Thymus (tissue), 11 donors: Measurements from ENCODE around the gene COX10. TPM values are rescaled to one million over a fixed set of nuclear protein-coding genes. Genes with fewer than 3 reads are reported as not detected.
"Not testable (repeated sequence)": the region's sequence is repeated elsewhere in the genome, so short reads cannot be mapped to it uniquely, and the experiment has no call there.

ENCODE experiments used
- DNase-seq, 9 donors: peaks; one replicate each; pipeline ENCODE4 v3.0.0-alpha.2; 2013; ENCODE audit warnings: low spot score in 9 of 9, low read depth in 6 of 9, missing footprints in 1 of 9
- H3K27ac ChIP-seq, 2 donors: one replicate each; pipeline ENCODE4 v1.5.1; 2013; ENCODE audit warnings: control low read depth in 1 of 2, low read depth in 1 of 2, low read length in 1 of 2, mild to moderate bottlenecking in 1 of 2, moderate library complexity in 1 of 2
- H3K27me3 ChIP-seq, 2 donors: one replicate each; pipeline ENCODE4 v1.5.1; 2013; ENCODE audit warnings: low read length in 1 of 2; ENCODE audit not compliant: control insufficient read depth in 2 of 2, insufficient read depth in 1 of 2
- H3K36me3 ChIP-seq, 2 donors: one replicate each; pipeline ENCODE4 v1.5.1; 2013; ENCODE audit warnings: low read length in 1 of 2, mild to moderate bottlenecking in 1 of 2, moderate library complexity in 1 of 2; ENCODE audit not compliant: control insufficient read depth in 2 of 2, insufficient read depth in 2 of 2
- H3K4me1 ChIP-seq, 2 donors: one replicate each; pipeline ENCODE4 v1.5.1; 2013; ENCODE audit warnings: low read length in 2 of 2; ENCODE audit not compliant: control insufficient read depth in 2 of 2, insufficient read depth in 2 of 2
- H3K4me3 ChIP-seq, 2 donors: one replicate each; pipeline ENCODE4 v1.5.1; 2013; ENCODE audit warnings: low read length in 2 of 2, control low read depth in 1 of 2, mild to moderate bottlenecking in 1 of 2
- H3K9me3 ChIP-seq, 2 donors: one replicate each; pipeline ENCODE4 v1.5.1; 2013; ENCODE audit warnings: low read length in 1 of 2, mild to moderate bottlenecking in 1 of 2; ENCODE audit not compliant: control insufficient read depth in 2 of 2, insufficient read depth in 1 of 2
- WGBS: extraction: QIAGEN DNeasy Blood & Tissue Kit; methylation state at CpG from one replicate; pipeline ENCODE4 v1.1.7; 2013; 5-methylcytosine and 5-hydroxymethylcytosine counted together
- polyA plus RNA-seq: library from polyadenylated mRNA; stranded (reverse); fragments of 200-250 nt; gene quantifications from one replicate; pipeline ENCODE4 v1.2.3, GENCODE V29; 2013
- total RNA-seq: library from RNA; stranded (reverse); fragments of 120-200 nt; gene quantifications from one replicate; pipeline ENCODE4 v1.2.4, GENCODE V29; 2013
- donor health status: healthy.

The COX10 gene
- total and polyA plus RNA-seq, 2 donors: 6.2 to 10.0 TPM

GRCh38 chr17:14225254-14225980 is 156.1 kb downstream of the COX10 start:
- Histone ChIP-seq H3K4me3 (no peak overlapping the region), H3K4me1 (no peaks in the 10 kb centered on the region), H3K27ac (no peak overlapping the region), H3K9me3 (no peaks in the 10 kb centered on the region), H3K36me3 (no peaks in the 10 kb centered on the region), H3K27me3 (no peaks in the 10 kb centered on the region)
- DNase-seq: no peak
- 81% methylated on average over 10 of the region's 10 CpGs for WGBS

- H3K9me3 ChIP-seq: no peaks in the 10 kb centered on the region
- no peak overlapping the region for H3K27ac ChIP-seq
- no peak for DNase-seq
- H3K4me3 ChIP-seq: no peak overlapping the region
- no peaks in the 10 kb centered on the region for H3K36me3 ChIP-seq
- no peaks in the 10 kb centered on the region for H3K27me3 ChIP-seq
- H3K4me1 ChIP-seq: no peaks in the 10 kb centered on the region
- whole genome bisulfite sequencing: 97% methylated on average over 7 of the region's 7 CpGs
These were observed 157.7 kb downstream of the COX10 start for GRCh38 chr17:14227052-14227451.

- Histone ChIP-seq H3K9me3 (no peaks in the 10 kb centered on the region), H3K4me1 (no peaks in the 10 kb centered on the region), H3K4me3 (no peak overlapping the region), H3K27ac (no peak overlapping the region), H3K27me3 (no peaks in the 10 kb centered on the region), H3K36me3 (no peaks in the 10 kb centered on the region)
- DNase-seq: no peak
- WGBS: 96% methylated on average over 4 of the region's 4 CpGs
These were observed 159.6 kb downstream of the COX10 start for GRCh38 chr17:14228903-14229302.

- H3K4me1 ChIP-seq, H3K27me3 ChIP-seq, H3K4me3 ChIP-seq, H3K36me3 ChIP-seq, H3K9me3 ChIP-seq, DNase-seq, H3K27ac ChIP-seq: not testable (repeated sequence)
- 98% methylated on average over 4 of the region's 6 CpGs for WGBS
These were observed 161.9 kb downstream of the COX10 start for GRCh38 chr17:14231187-14231586.

GRCh38 chr17:14235047-14235446 is 165.7 kb downstream of the COX10 start:
- not testable (repeated sequence) for H3K27me3 ChIP-seq, H3K4me3 ChIP-seq, H3K4me1 ChIP-seq, H3K9me3 ChIP-seq, H3K36me3 ChIP-seq, DNase-seq, H3K27ac ChIP-seq
- WGBS: 96% methylated on average over 2 of the region's 2 CpGs

GRCh38 chr17:14236032-14236431 is 166.7 kb downstream of the COX10 start:
- 97% methylated on average over 8 of the region's 9 CpGs for WGBS
- H3K4me1 ChIP-seq: not testable (repeated sequence)

GRCh38 chr17:14236762-14237161 is 167.5 kb downstream of the COX10 start, which contains the start of gene CDRT15:
Gene CDRT15 (minus strand): TSS chr17:14236862. CDS start chr17:14236833, 29 bp downstream.
- DNase-seq, H3K4me1 ChIP-seq, H3K9me3 ChIP-seq, H3K27me3 ChIP-seq, H3K36me3 ChIP-seq, H3K27ac ChIP-seq, H3K4me3 ChIP-seq: not testable (repeated sequence)
- 96% methylated on average over 10 of the region's 11 CpGs for WGBS

More at GRCh38 chr17:14236032-14236431, 166.7 kb downstream of the COX10 start:
- H3K27me3 ChIP-seq, DNase-seq, H3K4me3 ChIP-seq, H3K9me3 ChIP-seq, H3K36me3 ChIP-seq, H3K27ac ChIP-seq: not testable (repeated sequence)

- WGBS: 100% methylated on average over 3 of the region's 5 CpGs
- H3K27ac ChIP-seq, DNase-seq, H3K36me3 ChIP-seq, H3K27me3 ChIP-seq, H3K4me3 ChIP-seq, H3K4me1 ChIP-seq, H3K9me3 ChIP-seq: not testable (repeated sequence)
These were observed 170.0 kb downstream of the COX10 start for GRCh38 chr17:14239271-14239670.

- WGBS: 95% methylated on average over 1 of the region's 1 CpG
- Histone ChIP-seq H3K4me1 (no peaks in the 10 kb centered on the region), H3K4me3 (no peak overlapping the region), H3K27ac (no peak overlapping the region), H3K27me3 (no peaks in the 10 kb centered on the region), H3K9me3 (no peaks in the 10 kb centered on the region), H3K36me3 (no peaks in the 10 kb centered on the region)
- DNase-seq: no peak
These were observed 175.7 kb downstream of the COX10 start for GRCh38 chr17:14245002-14245401.
